Hepatocyte (in vitro differentiated cells): ENCODE data around the gene DBX2.

ENCODE experiments used
- EZH2 ChIP-seq: fragments of 200-600 bp; sonication (generic); IDR thresholded peaks from 2 replicates; pipeline ENCODE4 v1.6.1; 2016; ENCODE audit warnings: antibody characterized with exemption, mild to moderate bottlenecking, borderline replicate concordance
- EZH2phosphoT487 ChIP-seq: fragments of 200-600 bp; sonication (generic); IDR thresholded peaks from one replicate; pipeline ENCODE4 v1.6.1; 2018; ENCODE audit warnings: antibody characterized with exemption, mild to moderate bottlenecking, low read depth, moderate library complexity; ENCODE audit not compliant: unreplicated experiment, severe bottlenecking
- TF ChIP-seq, protein P1 (sequence below): fragments of 200-600 bp; sonication (generic); IDR thresholded peaks from 2 replicates; pipeline ENCODE4 v1.5.1; 2016; ENCODE audit warnings: antibody characterized with exemption, mild to moderate bottlenecking; ENCODE audit not compliant: poor library complexity

DNA sequence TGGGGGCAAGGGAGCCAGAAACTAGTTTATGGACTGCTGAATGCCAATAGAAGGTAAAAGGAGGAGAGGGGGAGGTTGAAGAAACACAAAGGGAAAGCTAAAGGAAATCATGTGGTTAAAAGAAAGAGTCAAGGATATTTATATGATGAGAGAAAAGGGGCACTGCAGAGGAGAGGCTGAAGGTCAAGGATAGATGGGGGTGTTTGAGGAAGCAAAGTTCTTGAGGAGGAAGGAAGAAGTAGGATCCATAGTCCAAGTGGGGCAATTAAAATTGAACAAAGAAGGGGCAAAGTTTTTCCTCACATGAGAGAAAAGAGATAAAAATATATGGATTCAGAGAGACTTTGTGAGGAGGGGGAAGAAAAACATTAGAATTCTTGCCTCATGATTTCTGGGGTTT lies 10.1 kb upstream of the DBX2 start:
- TF ChIP-seq, protein P1, sequence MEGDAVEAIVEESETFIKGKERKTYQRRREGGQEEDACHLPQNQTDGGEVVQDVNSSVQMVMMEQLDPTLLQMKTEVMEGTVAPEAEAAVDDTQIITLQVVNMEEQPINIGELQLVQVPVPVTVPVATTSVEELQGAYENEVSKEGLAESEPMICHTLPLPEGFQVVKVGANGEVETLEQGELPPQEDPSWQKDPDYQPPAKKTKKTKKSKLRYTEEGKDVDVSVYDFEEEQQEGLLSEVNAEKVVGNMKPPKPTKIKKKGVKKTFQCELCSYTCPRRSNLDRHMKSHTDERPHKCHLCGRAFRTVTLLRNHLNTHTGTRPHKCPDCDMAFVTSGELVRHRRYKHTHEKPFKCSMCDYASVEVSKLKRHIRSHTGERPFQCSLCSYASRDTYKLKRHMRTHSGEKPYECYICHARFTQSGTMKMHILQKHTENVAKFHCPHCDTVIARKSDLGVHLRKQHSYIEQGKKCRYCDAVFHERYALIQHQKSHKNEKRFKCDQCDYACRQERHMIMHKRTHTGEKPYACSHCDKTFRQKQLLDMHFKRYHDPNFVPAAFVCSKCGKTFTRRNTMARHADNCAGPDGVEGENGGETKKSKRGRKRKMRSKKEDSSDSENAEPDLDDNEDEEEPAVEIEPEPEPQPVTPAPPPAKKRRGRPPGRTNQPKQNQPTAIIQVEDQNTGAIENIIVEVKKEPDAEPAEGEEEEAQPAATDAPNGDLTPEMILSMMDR: no peak
- no peak for TF ChIP-seq EZH2phosphoT487
- no peak for TF ChIP-seq EZH2
